ENCODE measurements around the gene MAPKAP1. TPM values are rescaled to one million over a fixed set of nuclear protein-coding genes. Genes with fewer than 3 reads are reported as not detected.

The MAPKAP1 gene
- total and polyA plus RNA-seq, 8 donors, result 49.5 to 89.5 (median 56.2) TPM

DNA sequence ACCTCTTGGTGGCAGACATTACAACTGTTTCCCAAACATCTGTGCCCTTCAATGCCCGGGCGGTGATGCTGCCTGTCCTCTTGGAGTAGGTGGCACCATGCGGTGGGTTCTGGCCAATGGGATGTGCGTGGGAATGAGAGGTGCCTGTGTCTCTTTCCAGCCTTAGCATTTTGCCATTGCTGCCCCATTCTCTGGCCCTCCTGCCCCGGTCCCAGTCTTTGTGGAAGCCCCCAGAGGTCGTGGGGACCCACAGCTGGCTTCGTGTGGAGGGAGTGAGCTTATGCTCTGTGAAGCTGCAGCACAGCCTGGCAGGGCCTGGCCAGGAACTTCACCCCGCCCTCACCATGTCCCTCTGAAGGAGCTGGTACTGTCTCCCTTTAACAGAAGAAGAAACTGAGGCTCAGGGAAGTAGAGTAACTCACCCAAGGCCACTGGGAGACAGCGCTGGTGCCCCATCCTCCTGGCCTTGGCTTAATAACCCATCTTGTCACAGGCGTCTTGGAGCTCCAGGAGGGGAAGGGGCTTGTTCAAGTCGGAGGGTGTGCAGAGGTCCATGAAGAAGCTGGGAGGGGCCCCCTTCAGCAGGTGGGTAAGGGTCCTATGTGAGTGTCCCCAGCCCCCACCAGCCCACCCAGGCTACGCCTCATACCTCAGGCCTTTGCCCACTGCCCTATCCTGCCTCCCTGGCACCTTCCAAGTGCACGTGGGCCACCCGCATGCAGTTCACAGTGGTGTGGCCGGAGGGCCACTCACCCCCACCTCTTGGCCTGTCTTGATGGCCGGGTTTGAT is 271.8 kb downstream of the MAPKAP1 start:
- H3K4me3 ChIP-seq, result no peak overlapping the region
- no peaks in the 10 kb centered on the region for H3K9me3 ChIP-seq
- no peak overlapping the region for H3K27ac ChIP-seq
- H3K27me3 ChIP-seq, result no peaks in the 10 kb centered on the region
- peaks cover 0 to 27% of the 10 kb centered on the region in 2 donors for H3K36me3 ChIP-seq
- DNase-seq (no peak), ATAC-seq (no peak)
- intact Hi-C loops (cut with DNase I), result no loop called here
- H3K4me1 ChIP-seq, result no peaks in the 10 kb centered on the region
- TF ChIP-seq, protein P1, sequence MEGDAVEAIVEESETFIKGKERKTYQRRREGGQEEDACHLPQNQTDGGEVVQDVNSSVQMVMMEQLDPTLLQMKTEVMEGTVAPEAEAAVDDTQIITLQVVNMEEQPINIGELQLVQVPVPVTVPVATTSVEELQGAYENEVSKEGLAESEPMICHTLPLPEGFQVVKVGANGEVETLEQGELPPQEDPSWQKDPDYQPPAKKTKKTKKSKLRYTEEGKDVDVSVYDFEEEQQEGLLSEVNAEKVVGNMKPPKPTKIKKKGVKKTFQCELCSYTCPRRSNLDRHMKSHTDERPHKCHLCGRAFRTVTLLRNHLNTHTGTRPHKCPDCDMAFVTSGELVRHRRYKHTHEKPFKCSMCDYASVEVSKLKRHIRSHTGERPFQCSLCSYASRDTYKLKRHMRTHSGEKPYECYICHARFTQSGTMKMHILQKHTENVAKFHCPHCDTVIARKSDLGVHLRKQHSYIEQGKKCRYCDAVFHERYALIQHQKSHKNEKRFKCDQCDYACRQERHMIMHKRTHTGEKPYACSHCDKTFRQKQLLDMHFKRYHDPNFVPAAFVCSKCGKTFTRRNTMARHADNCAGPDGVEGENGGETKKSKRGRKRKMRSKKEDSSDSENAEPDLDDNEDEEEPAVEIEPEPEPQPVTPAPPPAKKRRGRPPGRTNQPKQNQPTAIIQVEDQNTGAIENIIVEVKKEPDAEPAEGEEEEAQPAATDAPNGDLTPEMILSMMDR (IDR thresholded peaks at IDR 0.05), result no peak

DNA sequence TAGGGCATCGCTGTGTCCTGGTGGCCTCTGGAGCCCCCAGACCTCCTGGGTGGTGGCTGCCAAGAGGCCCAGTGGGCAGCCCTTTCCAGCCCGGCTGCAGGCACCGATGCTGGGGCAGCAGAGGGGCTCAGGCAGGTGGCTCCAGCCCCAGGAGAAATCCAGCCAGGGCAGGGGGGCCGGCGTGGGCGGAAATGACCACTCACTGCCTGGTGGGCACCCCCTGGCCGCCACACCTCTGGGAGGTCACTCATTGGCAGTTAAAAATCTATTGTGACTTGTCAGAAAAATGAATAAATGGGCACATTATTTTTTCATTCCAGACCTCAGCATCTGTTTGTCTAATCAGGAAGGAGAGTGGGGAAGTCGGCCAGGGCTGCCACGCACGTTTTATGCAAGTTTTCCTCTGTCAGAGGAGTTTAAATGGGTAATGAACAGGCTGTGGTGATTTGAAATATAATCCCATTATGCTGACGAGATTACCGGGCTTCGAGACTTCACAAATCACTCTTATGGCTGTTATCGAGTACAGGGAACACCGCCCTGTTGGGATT is 273.5 kb downstream of the MAPKAP1 start:
- DNase-seq (no peak), ATAC-seq (no peak)
- TF ChIP-seq, protein P1 (IDR thresholded peaks at IDR 0.05), result no peak
- intact Hi-C loops (cut with DNase I), result no loop called here
- no peaks in the 10 kb centered on the region for H3K4me1 ChIP-seq
- H3K4me3 ChIP-seq, result no peak overlapping the region
- peaks cover 0 to 11% of the 10 kb centered on the region in 2 donors for H3K36me3 ChIP-seq
- no peaks in the 10 kb centered on the region for H3K27me3 ChIP-seq
- no peak overlapping the region for H3K27ac ChIP-seq
- no peaks in the 10 kb centered on the region for H3K9me3 ChIP-seq

DNA sequence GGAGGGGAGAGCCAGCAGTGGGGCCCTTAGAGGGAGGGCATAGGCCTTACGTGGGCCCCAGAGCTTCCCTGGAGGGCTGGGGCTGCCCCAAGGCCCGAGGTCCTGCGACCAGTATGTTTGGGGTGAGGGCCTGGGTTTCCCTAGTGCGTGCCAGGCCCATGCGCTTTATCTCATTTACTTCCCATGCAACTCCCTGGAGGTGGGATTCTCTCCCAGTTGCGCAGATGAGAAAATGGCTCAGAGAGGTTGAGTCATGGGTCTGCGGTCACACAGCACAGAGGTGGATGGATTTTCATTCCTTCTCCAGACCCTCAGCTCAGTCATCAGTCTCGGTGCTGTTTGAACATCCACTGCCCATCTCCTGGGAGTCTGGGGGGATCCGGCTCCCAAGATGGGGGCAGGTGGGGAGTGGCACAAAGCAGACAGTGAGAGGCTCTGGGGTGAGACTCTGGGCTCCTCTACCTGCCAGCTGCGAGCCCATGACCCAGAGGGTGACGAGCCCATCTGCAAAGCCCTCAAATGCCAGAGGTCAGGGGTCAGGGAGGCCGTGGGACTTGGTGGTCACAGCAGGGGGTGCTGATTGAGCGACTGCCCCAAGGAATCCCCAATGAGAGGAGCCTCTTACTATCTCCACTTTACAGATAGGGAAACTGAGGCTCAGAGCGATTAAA is 274.2 kb downstream of the MAPKAP1 start:
- H3K4me3 ChIP-seq, result no peak overlapping the region
- H3K27ac ChIP-seq, result no peak overlapping the region
- H3K36me3 ChIP-seq, result peaks cover 0 to 6% of the 10 kb centered on the region in 2 donors
- no peaks in the 10 kb centered on the region for H3K9me3 ChIP-seq
- H3K27me3 ChIP-seq, result no peaks in the 10 kb centered on the region
- DNase-seq (no peak), ATAC-seq (no peak)
- intact Hi-C loops (cut with DNase I), result no loop called here
- H3K4me1 ChIP-seq, result no peaks in the 10 kb centered on the region
- TF ChIP-seq, protein P1 (IDR thresholded peaks at IDR 0.05), result no peak

DNA sequence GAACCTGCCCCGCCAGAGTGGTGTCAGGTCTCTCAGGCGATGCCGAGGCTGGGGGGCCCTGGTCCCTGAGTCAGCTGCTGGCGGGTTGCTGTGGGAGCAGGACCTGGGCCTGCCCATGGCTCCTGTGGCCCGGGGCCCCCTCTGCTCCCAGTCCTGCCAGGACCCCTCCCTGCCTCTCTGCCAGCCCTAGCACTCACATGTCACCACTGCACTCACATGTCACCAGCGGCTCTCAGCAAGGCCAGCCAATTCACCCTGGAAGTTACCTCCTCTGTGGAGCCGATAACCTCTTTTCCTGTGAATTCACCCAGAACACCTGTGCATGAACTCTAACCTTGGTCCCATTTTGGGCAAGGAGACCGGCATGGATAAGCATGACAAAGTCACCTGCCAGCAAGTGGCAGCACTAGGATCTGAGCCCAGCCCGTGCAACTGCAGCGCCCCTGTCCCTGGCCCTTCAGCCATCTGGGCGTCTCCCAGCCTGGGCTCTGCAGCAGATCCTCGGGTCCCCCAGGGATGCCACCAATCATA is 275.2 kb downstream of the MAPKAP1 start:
- intact Hi-C loops (cut with DNase I), result no loop called here
- DNase-seq (no peak), ATAC-seq (no peak)
- Histone ChIP-seq H3K4me1 (no peaks in the 10 kb centered on the region), H3K36me3 (peaks cover 0 to 4% of the 10 kb centered on the region in 2 donors), H3K9me3 (no peaks in the 10 kb centered on the region), H3K27ac (no peak overlapping the region), H3K4me3 (no peak overlapping the region), H3K27me3 (no peaks in the 10 kb centered on the region)
- TF ChIP-seq, protein P1 (IDR thresholded peaks at IDR 0.05), result no peak

DNA sequence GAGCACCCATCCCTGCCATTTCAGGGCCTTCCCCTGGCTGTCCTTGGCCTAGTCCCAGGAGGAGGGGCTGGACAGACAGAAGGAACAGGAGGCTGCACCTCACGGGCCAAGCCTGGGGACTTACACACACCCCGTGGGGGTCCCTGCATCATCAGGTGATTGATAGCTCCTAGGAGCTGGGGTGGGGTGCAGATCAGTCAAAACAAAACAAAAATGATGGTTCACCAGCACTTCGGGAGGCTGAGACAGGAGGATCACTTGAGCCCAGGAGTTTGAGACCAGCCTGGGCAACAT is 276.0 kb downstream of the MAPKAP1 start:
- intact Hi-C loops (cut with DNase I), result no loop called here
- no peak for ATAC-seq

More for the DNA sequence above, 276.0 kb downstream of the MAPKAP1 start:
- no peaks in the 10 kb centered on the region for H3K9me3 ChIP-seq
- no peak overlapping the region for H3K4me3 ChIP-seq
- TF ChIP-seq, protein P1 (IDR thresholded peaks at IDR 0.05), result no peak
- no peak for DNase-seq
- no peaks in the 10 kb centered on the region for H3K27me3 ChIP-seq
- H3K36me3 ChIP-seq, result no peaks in the 10 kb centered on the region
- no peak overlapping the region for H3K27ac ChIP-seq
- no peaks in the 10 kb centered on the region for H3K4me1 ChIP-seq
